HT-29 (cell line): ENCODE measurements around the gene NKD1. TPM values are rescaled to one million over a fixed set of nuclear protein-coding genes. Genes with fewer than 3 reads are reported as not detected.

ENCODE experiments used
- DNase-seq: peaks from one replicate; pipeline ENCODE4 v3.0.0-alpha.2; 2015; ENCODE audit warnings: low spot score
- total RNA-seq: library from RNA; depleted of rRNA; stranded (reverse); fragments of >200 nt; shearing (Covaris generic); gene quantifications from 2 replicates; pipeline ENCODE4 v1.2.3, GENCODE V29; 2014

The NKD1 gene
- total RNA-seq, 1 experiment from 2014 or later: 0.13 TPM

DNA sequence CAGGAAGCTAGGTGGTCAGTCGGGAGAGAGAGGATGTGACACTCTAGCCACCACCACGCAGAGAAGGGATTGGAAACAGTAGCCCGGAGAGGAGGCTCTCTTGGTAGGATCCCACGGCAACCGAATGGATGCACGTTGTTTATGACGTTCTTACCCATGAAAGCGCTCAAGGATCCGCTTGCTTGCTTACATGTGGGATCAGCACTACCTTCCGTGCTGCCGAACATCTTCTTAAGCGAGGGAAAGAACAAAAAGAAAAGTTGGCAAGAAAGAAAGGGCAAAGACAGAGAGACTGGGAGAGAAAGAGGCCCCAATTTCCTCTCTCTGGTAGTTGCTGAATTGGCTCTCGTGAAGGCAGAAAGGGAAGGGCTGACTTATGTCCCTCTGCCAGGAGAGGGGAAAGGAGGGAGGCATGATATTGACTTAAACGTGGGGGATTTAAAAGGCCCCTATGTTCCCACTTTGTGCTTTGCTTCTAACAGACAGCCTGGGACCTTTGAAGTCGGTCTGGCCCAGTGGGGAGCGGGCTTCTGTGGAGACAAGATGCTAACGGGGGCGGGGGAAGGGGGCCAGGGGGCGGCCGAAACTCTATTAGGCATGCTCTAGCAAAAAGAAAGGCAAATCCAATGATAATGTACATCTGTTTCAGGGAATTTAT, 97.5 kb downstream of the NKD1 start:
- no peak for DNase-seq

DNA sequence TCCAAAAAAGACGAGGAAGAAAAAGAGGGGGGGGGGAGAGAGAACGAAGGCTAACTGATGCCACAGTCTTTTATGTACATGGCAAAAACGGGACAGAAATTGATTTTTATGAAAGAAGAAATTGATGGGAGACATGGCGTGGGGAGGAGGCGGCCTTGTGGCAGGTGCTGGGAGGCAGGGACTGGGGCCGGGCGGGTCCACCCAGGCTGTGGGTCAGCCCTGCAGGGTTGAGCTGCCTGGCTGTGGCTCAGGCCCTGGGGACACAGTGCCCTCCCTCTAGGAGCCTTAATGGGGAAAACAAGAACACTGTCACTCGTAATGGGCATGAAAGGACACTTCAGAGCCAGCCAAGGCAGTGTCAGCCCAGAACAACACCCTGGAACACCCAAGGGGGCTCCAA, 98.1 kb downstream of the NKD1 start:
- DNase-seq: no peak

DNA sequence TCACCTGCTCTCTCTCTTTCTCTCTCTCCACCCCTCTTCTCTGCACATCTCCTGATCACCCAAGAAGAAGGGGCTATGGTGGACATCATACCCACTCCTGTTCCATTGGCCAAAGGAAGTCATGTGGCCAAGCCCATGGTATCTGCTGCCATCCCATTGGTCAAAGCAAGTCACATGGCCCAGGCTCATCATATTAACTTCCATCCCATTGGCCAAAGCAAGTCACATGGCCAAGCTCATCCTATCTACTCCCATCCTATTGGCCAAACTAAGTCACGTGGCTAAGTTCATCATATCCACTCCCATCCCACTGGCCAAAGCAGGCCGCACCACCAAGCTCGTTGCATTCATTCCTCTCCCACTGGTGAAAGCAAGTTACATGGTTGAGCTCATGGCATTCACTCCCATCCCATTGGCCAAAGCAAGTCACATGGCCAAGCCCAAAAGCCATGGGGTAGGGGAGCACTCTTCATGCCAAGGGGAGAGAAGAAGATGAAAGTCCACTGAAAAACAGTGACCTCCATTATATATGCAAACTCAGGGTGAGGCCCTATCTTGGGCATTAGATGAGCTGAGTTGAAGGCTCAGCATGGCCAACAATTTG, 103.7 kb downstream of the NKD1 start:
- DNase-seq: no peak

DNA sequence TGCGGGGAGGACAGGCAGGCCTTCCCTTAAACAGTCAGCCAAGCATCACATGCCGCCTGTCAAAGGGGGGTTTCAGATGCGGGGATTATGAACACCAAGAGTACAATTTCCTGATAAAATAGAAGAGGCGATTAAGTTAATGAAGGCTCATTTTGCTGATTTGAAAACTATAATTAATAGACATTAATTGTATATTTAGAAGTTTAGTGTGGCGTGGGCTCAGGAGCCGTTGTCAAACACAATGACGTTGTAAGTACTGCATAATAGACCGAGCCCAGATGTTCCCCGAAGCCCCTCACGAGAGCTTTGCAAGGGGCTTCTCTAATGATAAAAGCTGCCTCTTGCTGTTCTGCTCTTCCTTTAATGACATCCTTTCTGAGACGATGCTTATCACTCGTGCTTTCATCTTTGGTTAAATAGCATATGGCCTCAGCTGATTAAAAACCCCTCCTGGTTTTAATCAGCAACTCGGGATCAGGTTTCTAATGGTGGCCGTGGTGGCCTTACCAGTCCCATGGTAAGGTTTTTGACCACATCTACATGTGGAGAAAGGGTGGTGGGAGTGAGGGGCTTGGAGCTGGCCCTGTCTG, 104.7 kb downstream of the NKD1 start:
- no peak for DNase-seq

DNA sequence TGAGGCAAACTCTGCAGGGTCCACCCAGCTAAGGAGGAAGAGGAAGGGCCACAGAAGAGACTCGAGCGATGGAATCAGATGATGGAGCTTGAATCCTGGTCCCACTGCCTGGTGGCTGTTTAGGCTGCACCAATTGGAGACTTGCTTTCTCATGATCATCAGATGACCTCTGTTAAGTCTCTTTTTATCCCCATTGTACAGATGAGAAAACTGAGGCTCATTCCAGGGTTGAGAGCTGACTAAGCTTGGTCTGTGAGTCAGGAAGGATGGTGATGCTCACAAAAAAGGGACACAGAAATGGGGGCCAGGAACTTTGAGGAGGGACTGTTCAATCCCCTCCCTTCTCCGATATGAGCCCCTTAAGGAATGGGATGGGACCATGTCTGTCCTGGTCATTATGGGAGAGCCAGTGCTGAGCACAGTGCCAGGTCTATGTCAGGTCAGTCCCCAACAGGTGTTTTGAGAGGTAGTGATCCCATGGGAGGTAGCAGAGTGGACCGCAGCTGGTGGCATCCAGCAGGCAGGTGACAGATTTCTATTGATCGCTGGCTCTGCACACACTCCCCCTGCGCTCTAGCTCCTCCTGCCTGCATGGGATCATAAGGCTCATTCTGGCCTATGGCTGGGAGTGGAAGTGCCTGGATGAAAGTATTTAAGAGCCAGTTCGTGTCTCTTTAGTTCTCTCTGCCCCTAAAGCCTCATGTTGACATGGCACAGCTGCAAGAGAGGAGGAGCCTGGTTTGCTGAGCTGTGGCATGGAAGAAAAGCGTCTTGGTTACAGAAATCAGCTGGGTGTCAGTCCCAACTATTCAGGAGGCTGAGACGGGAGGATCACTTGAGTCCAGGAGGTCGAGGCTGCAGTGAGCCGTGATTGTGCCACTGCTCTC, 105.7 kb downstream of the NKD1 start:
- DNase-seq: no peak

DNA sequence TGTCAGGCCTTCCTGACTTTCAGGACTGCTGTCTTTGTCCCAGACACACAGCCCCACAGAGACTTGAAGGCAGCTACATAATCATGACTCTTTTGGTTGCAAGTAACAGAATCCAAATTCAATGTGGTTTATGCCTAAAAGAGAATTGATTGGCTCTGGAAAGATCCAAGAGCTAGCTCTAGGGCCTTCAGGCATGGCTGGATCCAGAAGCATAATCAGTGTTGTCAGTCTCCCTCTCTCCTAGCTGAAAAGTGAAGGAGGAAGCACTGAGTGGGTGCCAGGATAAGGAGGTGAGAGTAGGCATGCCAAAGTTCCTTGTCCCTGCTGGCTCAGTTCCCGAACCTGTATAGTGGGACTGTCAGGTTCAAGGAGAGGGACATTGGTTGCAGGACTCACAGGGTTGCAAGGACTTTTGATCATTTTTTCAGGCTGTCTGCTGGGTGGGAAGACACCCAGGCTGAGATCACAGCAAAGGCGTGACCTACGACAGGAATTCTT, 107.4 kb downstream of the NKD1 start:
- DNase-seq: no peak

DNA sequence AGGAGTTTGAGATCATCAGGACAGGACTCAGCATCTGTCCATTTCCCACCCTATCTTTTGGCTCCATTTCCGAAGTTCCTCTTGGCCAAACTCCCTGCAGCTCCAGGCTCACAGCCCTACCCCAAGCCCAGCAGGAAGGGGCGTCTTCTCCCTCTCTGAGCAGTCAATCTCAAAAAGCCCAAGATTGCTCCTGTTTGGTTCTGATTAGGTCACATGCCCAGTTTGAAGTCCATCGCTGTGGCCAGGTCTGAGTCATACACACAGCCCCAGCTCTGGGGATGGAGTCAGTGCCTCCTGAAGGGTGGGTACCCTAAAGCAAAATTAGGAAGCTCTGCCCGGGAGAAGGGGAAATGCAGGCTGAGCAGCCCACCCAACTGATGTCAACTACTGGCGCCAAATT, 109.0 kb downstream of the NKD1 start:
- DNase-seq: no peak

DNA sequence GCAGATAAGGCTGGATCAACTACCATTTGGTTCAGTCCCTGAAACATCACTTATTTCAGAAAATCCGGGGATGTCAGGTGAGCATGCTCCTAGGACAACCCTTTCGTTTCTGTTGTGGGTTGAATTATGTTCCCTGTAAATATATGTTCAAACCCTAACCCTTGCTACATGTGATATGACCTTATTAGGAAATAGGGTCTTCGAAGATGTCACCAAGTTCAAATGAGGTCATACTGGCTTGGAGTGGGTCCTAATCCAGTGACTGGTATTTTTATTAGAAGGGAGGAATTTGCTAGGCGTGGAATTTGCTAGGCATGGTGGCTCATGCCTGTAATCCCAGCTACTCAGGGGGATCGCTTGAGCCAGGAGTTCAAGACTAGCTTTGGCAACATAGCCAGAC, 111.6 kb downstream of the NKD1 start:
- no peak for DNase-seq

DNA sequence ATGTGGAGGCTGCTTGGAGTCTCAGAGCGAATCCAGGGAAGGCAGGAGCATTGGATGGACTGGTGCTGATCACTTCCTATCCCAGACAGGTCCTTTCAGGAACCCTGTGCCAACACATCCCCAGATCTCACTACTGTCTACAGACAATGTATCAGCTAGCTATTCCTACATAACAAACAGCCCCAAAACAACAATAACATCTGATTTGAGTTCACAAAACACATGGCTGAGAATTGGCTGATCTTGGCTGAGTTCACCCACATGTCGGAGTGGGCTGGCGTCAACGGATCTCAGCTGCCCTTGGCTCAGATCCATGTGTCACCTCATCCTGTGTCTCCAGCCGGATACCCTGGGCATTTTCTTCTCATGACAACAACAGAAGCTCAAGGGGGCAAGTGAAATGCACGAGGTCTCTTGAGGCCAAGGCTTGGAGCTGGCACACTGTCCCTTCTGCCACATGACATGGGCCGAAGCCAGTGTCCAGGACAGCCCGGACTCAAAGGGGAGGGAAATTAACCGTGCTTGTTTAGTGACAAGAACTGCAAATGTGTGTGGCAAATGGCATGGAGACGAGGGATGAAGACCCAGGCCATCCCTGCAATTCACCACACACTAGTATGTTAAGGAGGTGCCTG, 114.2 kb downstream of the NKD1 start:
- no peak for DNase-seq

DNA sequence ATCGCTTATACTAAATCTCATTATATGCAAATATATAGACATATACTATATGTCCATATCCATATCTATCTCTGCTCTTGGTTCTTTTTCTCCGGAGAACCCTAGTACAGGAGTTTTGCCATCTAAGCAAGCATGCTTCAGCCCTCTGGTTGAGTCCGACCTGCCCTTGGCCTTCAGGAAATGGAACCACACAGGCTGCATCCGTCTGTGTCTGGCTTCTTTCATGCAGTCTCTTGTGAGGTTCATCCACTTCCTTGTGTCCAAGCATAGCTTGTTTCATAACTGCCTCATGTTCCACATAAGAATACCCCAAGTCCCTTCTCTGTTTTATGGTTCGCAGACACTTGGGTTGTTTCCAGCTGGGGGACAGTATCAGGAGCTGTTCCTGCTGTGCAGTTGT, 116.1 kb downstream of the NKD1 start:
- no peak for DNase-seq

DNA sequence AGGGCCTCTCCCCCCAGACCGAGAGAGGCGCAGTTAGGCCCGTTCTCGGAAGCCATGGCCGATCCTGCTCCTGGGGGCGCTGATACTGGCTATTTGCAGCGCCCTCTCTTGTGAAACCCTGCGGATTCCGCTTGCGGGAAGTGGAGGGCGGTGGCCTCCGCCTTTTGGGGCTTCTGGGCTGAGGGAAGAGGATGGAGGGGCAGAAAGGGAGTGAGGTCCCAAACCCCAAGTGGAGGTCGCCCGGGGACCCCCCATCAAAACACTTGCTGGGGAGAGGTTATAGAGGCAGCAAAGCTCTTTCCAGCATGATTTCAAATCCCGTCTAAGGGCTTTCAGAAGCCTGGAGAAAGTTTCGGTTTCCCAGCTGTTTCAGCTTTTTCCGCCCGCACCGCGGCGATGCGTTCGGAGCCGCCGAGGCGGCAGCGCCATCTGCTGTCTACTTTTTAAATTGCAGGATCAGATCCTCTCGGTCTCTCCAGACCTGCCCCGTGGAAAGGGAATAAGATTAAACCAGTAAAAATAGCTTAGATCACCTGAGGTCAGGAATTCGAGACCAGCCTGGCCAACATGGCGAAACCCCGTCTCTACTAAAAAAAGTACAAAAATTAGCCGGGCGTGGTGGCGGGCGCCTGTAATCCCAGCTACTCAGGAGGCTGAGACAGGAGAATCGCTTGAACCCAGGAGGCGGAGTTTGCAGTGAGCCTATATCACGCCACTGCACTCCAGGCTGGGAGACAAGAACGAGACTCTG, 117.1 kb downstream of the NKD1 start:
- peak; percentile 71 for DNase-seq

DNA sequence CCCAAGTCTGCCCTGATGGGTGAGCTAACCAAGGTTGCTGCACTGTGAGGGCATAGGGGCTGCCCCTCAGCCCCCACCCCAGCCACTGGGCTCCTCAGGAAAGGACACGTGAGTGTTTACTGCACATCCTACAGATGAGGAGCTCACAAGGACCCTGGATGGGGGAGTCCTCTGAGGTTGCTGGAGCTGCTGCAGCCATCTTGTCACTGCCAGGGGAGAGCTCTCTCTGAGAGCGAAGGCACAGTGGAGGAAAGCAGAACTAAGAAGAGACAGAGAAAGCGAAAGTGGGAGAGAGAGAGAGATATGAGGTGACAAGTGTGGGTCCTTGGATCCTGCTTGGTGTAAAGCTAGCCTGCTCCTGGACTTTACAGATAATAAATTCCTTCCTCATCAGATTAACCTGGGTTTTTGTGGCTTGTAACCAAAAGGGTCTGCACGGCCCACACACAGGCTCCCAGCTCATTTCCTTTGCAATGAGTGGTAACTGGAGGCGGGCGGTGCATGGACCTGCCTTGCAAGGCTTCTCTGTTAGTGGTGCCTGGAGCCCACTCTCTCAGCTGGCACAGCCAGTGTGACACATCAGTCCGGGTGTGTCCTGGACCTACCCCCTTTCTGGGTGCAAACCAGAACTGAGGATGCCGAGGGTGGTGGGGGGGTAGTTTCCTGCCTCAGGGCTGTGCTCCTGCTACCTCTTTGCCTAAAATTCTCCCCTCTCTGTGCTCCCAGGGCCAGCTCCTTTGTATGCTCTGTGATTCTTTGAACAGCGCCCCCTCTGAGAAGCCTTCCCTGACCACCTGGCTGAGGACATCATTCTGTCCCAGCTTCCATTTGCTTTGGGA, 118.7 kb downstream of the NKD1 start:
- no peak for DNase-seq

DNA sequence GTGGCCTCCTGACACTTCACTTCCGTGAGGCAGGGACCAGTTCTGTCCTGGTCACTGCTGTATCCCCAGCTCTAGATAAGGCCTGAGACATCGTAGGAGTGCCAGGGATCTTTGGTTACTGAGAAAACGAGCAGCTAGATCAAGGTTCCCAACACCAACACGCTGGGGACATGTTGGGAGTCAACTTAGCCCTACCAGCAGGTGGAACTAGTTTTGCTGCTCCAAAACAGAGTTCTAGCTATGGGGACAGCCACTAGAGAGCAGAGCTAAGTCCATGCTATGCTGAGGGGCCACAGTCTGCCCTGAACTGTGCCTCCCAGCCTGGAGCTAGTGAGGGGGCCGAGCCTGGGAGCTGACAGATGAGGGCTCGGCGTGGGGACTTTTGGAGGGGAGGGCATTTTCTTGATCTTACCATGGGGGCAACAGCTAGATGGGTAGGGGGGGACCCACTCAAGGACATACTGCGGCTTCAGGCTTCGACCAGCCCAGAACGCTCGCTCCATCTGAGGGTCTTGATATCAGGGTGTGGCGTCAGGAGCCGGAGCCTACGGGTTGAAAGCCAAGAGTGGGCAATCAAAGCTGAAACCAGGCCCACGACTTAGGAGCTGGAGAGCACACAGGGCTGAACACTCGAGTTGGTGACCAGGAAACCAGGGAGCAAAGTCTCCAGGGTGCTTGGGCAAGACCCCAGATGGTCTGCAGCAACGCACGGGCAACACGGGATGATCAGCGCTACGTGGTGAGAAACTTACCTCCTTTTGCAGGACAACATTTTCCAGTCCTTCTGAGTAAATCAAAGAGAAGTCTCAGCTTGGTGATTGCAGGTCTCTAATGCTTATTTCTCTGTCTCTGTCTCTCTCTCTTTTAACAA, 119.5 kb downstream of the NKD1 start:
- no peak for DNase-seq

DNA sequence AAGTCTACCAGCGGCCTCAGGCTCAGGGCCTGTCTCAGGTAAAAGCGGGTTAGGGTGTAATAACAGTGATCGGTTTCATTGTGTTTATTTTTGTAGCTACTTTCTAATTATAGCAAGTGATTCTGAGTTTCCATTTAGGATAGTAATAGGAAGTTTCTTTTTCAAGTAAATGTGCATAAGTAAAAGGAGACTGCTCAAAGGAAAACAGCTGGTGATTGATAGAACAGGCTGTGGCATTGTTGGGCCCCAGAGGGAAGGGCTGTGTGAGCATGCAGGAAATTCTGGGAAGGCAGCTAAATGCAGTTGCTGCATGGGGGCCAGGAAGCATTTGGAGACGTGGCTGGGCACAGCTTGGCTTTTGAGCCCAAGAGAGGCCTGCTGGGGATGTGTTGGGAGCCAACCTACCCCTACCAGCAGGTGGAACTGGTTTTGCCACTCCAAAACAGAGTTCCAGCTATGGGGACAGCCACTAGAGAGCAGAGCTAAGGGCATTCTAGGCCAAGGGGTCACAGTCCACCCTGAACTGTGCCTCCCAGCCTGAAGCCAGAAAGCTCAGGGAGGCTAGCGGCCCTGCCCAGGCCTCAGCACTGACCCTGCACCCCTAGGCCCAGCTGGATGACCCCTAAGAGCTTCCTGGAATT, 120.3 kb downstream of the NKD1 start:
- DNase-seq: no peak

DNA sequence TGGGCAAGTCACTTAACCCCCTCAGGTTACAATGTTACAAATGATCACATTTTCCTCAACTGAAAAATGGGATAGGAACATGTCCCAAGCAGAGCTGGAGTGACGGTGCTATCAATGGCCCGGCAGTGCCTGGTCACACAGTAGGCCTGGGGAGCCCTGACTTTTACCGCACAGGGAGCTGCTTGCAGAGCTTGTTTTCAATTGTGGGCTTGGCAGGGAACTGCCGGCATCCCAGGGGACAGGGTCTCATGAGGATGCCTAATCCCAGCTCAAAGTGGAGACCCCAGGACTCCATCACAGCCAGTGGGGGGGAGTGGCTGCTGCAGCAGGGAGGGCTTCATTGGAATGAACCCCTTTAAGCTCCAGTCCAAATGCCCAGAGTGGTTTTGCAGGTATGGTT, 121.5 kb downstream of the NKD1 start:
- DNase-seq: no peak

DNA sequence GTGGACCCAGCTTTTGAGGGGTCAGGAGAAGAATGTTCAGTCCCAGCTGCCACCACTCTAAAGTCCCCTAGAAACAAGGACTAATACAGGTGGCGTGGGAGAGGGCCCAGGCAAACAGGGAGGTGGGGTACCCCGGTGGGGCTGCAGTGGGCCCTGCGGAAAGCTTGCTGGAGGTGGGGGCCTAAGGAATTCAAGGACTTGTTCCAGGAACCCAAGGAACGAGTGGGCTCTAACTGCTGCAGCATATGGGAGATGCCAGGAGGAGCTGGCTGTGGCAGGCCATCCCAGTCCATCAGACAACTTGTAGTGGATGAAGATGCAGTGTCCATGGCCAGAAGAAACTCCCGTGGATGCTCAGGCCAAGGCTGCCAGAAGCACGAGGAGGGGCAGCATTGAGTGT, 122.3 kb downstream of the NKD1 start:
- no peak for DNase-seq

DNA sequence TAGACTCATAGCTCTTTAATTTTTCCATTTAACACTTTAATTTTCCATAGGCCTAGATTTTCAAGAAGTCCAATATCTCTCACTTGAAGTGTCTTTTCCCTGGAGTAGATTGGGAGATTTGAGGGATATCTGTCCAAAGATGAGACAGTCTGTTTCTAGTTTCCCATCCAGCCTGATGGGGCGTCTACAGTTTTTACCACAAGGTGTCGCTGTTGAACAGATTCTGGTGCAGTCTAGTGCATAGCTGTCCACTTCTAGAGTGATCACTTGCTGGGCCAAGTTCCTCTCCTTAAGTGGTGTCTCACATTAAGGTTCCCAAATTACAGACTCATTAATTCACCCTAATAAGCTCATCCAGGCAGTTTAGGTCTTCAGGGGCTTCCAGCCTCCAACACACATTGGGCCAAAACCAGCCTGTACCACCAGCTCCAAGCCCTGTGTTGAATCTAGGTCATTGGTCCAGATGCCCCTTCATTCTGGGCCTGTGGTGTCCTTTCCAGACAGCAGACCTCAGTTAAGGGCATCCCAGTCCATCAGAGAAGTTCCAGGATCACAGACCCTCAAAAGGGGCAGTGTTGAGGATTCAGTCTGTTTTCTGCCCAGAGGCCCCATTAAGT, 123.6 kb downstream of the NKD1 start:
- peak; percentile 27 for DNase-seq
